ENCODE data around the gene SLC49A3. TPM values are rescaled to one million over a fixed set of nuclear protein-coding genes. Genes with fewer than 3 reads are reported as not detected.

Gene SLC49A3
- polyA plus RNA-seq, 1 donor from 2014 or later, result not detected

GRCh38 chr4:702618-703048, 13.7 kb upstream of the SLC49A3 start:
- Histone ChIP-seq H4K20me1 (ENCODE audit: insufficient read depth) (no peaks in the 10 kb centered on the region), H3K4me2 (ENCODE audit: low read length) (no peak overlapping the region), H2AFZ (ENCODE audit: low read depth, low read length) (no peak overlapping the region), H3K36me3 (ENCODE audit: insufficient read depth, low read length) (no peaks in the 10 kb centered on the region), H3K79me2 (replicated peaks; ENCODE audit: insufficient read depth, low read length) (peaks cover 16% of the 10 kb centered on the region), H3K27ac (ENCODE audit: low read length) (no peak overlapping the region), H3K9ac (ENCODE audit: low read length) (no peak overlapping the region), H3K9me3 (ENCODE audit: low read length) (no peaks in the 10 kb centered on the region), H3K27me3 (ENCODE audit: insufficient read depth, low read depth, low read length) (no peaks in the 10 kb centered on the region), H3K4me3 (ENCODE audit: low read length) (no peak overlapping the region), H3F3A (ENCODE audit: insufficient read depth, low read length, poor library complexity, severe bottlenecking) (no peaks in the 10 kb centered on the region), H3K9me2 (ENCODE audit: insufficient read depth, low read length) (no peaks in the 10 kb centered on the region)
- TF ChIP-seq MXI1 (conservative IDR thresholded peaks at IDR 0.05; ENCODE audit: poor library complexity, severe bottlenecking) (no peak), EZH2 (IDR thresholded peaks at IDR 0.05; ENCODE audit: borderline replicate concordance, insufficient read depth, low read length, poor library complexity, severe bottlenecking) (no peak), SMC3 (conservative IDR thresholded peaks at IDR 0.05; ENCODE audit: poor library complexity) (no peak), RAD21 (conservative IDR thresholded peaks at IDR 0.05) (no peak), EP300 (conservative IDR thresholded peaks at IDR 0.05; ENCODE audit: poor library complexity, severe bottlenecking) (no peak), POLR2AphosphoS5 (IDR thresholded peaks at IDR 0.05) (no peak), REST (IDR thresholded peaks at IDR 0.05; ENCODE audit: borderline replicate concordance) (no peak), CTCF (IDR thresholded peaks at IDR 0.05; ENCODE audit: poor library complexity, severe bottlenecking) (no peak), TAF1 (IDR thresholded peaks at IDR 0.05; ENCODE audit: low read depth) (no peak)

GRCh38 chr4:700587-701264, 11.8 kb upstream of the SLC49A3 start:
- Histone ChIP-seq H3K27me3 (ENCODE audit: insufficient read depth, low read depth, low read length) (no peaks in the 10 kb centered on the region), H2AFZ (ENCODE audit: low read depth, low read length) (no peak overlapping the region), H3K9me2 (ENCODE audit: insufficient read depth, low read length) (no peaks in the 10 kb centered on the region), H3K4me2 (ENCODE audit: low read length) (no peak overlapping the region), H3K36me3 (ENCODE audit: insufficient read depth, low read length) (no peaks in the 10 kb centered on the region), H3F3A (ENCODE audit: insufficient read depth, low read length, poor library complexity, severe bottlenecking) (no peaks in the 10 kb centered on the region), H3K79me2 (replicated peaks; ENCODE audit: insufficient read depth, low read length) (peaks cover under 1% of the 10 kb centered on the region), H3K4me3 (ENCODE audit: low read length) (no peak overlapping the region), H4K20me1 (ENCODE audit: insufficient read depth) (no peaks in the 10 kb centered on the region), H3K9me3 (ENCODE audit: low read length) (no peaks in the 10 kb centered on the region), H3K27ac (ENCODE audit: low read length) (no peak overlapping the region), H3K9ac (ENCODE audit: low read length) (no peak overlapping the region)
- TF ChIP-seq EP300 (conservative IDR thresholded peaks at IDR 0.05; ENCODE audit: poor library complexity, severe bottlenecking) (no peak), EZH2 (IDR thresholded peaks at IDR 0.05; ENCODE audit: borderline replicate concordance, insufficient read depth, low read length, poor library complexity, severe bottlenecking) (no peak), RAD21 (conservative IDR thresholded peaks at IDR 0.05) (no peak), SMC3 (conservative IDR thresholded peaks at IDR 0.05; ENCODE audit: poor library complexity) (no peak), TAF1 (IDR thresholded peaks at IDR 0.05; ENCODE audit: low read depth) (no peak), CTCF (IDR thresholded peaks at IDR 0.05; ENCODE audit: poor library complexity, severe bottlenecking) (no peak), MXI1 (conservative IDR thresholded peaks at IDR 0.05; ENCODE audit: poor library complexity, severe bottlenecking) (no peak), POLR2AphosphoS5 (IDR thresholded peaks at IDR 0.05) (no peak), REST (IDR thresholded peaks at IDR 0.05; ENCODE audit: borderline replicate concordance) (no peak)

Data from neural cell (in vitro differentiated cells).